SU-DHL-6 (cell line): ENCODE data around the gene USH1C.

ENCODE experiments used
- EZH2phosphoT487 ChIP-seq: fragments of 200-600 bp; sonication (generic), shearing (Covaris generic); conservative IDR thresholded peaks from 2 replicates; pipeline ENCODE4 v1.6.1; 2018; ENCODE audit warnings: mild to moderate bottlenecking, antibody characterized with exemption, low read length, moderate library complexity, mixed read lengths
- TF ChIP-seq, protein P1 (sequence below): fragments of 200-600 bp; sonication (generic); IDR thresholded peaks from one replicate; pipeline ENCODE4 v1.5.1; 2017; ENCODE audit warnings: antibody characterized with exemption, mild to moderate bottlenecking, low read length, moderate library complexity; ENCODE audit not compliant: insufficient read depth, poor library complexity, severe bottlenecking

DNA sequence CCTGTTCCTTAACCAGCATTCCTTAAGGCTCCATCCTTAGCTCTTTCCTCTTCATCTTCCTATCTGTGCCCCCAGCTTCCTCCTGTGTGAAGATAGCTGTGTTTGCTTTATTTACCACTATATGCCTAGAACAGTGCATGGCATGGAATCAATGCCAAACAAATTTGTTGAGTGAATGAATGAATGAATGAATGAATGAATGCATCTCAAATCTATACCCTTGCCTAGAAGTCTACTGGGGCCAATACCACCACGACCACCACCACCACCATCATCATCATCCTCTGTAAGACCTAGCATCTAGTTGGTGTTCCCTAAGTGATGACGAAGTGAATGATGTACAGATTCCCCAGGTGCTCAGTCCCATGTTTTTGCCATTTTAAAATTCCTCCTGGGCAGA lies 2.0 kb upstream of the USH1C start:
- TF ChIP-seq, protein P1, sequence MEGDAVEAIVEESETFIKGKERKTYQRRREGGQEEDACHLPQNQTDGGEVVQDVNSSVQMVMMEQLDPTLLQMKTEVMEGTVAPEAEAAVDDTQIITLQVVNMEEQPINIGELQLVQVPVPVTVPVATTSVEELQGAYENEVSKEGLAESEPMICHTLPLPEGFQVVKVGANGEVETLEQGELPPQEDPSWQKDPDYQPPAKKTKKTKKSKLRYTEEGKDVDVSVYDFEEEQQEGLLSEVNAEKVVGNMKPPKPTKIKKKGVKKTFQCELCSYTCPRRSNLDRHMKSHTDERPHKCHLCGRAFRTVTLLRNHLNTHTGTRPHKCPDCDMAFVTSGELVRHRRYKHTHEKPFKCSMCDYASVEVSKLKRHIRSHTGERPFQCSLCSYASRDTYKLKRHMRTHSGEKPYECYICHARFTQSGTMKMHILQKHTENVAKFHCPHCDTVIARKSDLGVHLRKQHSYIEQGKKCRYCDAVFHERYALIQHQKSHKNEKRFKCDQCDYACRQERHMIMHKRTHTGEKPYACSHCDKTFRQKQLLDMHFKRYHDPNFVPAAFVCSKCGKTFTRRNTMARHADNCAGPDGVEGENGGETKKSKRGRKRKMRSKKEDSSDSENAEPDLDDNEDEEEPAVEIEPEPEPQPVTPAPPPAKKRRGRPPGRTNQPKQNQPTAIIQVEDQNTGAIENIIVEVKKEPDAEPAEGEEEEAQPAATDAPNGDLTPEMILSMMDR = no peak
- no peak for TF ChIP-seq EZH2phosphoT487
